SK-N-SH (cell line): ENCODE results near the gene PHAF1.

Experiments used
- NFIC ChIP-seq: IDR thresholded peaks from 2 replicates; pipeline ENCODE4 v1.4.0; 2012; ENCODE audit warnings: borderline replicate concordance
- TF ChIP-seq, protein P1 (sequence below): fragments of 200-600 bp; sonication (generic); IDR thresholded peaks from 2 replicates; pipeline ENCODE4 v1.6.1; 2017; ENCODE audit warnings: antibody characterized with exemption, mild to moderate bottlenecking, moderate library complexity
- TF ChIP-seq, protein P2 (sequence below): IDR thresholded peaks from 2 replicates; pipeline ENCODE4 v1.4.0; 2012; ENCODE audit warnings: low read depth

DNA sequence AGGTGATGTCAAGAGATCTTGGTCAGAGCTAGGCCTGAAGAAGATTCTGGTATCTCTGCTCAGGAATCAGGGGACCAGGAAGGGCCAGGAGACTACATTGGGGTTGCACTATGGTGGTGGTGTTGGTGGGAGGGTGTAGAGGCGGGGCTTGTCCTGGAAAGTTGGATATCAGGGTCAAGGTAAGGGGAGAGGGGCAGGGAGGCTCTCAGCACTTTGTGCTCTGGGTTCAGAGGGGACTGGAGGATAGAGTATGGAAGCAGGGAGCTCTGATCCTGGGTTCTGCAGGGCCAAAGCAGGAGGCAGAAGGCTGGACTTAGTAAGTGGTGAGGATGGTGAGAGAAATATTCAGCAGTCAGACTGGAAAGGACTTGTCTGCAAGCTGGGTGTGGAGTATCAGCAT is 63.6 kb downstream of the PHAF1 start:
- TF ChIP-seq, protein P1, sequence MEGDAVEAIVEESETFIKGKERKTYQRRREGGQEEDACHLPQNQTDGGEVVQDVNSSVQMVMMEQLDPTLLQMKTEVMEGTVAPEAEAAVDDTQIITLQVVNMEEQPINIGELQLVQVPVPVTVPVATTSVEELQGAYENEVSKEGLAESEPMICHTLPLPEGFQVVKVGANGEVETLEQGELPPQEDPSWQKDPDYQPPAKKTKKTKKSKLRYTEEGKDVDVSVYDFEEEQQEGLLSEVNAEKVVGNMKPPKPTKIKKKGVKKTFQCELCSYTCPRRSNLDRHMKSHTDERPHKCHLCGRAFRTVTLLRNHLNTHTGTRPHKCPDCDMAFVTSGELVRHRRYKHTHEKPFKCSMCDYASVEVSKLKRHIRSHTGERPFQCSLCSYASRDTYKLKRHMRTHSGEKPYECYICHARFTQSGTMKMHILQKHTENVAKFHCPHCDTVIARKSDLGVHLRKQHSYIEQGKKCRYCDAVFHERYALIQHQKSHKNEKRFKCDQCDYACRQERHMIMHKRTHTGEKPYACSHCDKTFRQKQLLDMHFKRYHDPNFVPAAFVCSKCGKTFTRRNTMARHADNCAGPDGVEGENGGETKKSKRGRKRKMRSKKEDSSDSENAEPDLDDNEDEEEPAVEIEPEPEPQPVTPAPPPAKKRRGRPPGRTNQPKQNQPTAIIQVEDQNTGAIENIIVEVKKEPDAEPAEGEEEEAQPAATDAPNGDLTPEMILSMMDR, result no peak
- TF ChIP-seq NFIC, result no peak
- TF ChIP-seq, protein P2, sequence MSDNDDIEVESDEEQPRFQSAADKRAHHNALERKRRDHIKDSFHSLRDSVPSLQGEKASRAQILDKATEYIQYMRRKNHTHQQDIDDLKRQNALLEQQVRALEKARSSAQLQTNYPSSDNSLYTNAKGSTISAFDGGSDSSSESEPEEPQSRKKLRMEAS, result no peak
